ENCODE data around the gene HTR2B.

- TF ChIP-seq SIN3A (IDR thresholded peaks at IDR 0.05; ENCODE audit: borderline replicate concordance, insufficient read depth, low read length) (no peak), POLR2AphosphoS5 (IDR thresholded peaks at IDR 0.05; ENCODE audit: low read depth, low read length) (no peak)
These were observed 34.5 kb upstream of the HTR2B start for GRCh38 chr2:231159306-231159705.

Data from PFSK-1 (cell line).